CD14-positive monocyte (primary cell): ENCODE measurements around the gene CNTLN. TPM values are rescaled to one million over a fixed set of nuclear protein-coding genes. Genes with fewer than 3 reads are reported as not detected.

Experiments used
- DNase-seq, 3 donors: peaks; one replicate each; pipeline ENCODE4 v3.0.0-alpha.2; 2011 to 2022
- H2AFZ ChIP-seq: 2 replicates; pipeline ENCODE4 v1.6.0; 2012; ENCODE audit warnings: mild to moderate bottlenecking, low read depth, low read length, inconsistent platforms; ENCODE audit not compliant: insufficient read depth, poor library complexity, severe bottlenecking
- H3K27ac ChIP-seq, 2 donors: 1 replicate in 1 of 2; 2 replicates in 1 of 2; pipeline ENCODE4 v1.5.1; 2012 to 2013; ENCODE audit warnings: low read length in 2 of 2, control low read depth in 1 of 2, inconsistent platforms in 1 of 2, low read depth in 1 of 2, mild to moderate bottlenecking in 1 of 2
- H3K27me3 ChIP-seq, 2 donors: one replicate each; pipeline versions ENCODE4 v1.6.0 to v1.6.1; 2011 to 2013; ENCODE audit warnings: low read length in 2 of 2; ENCODE audit not compliant: control insufficient read depth in 2 of 2, insufficient read depth in 2 of 2
- H3K36me3 ChIP-seq, 2 donors: replicated peaks in 1 of 2; 1 replicate in 1 of 2; 2 replicates in 1 of 2; pipeline versions ENCODE4 v1.5.1 to v1.6.1; 2012 to 2013; ENCODE audit warnings: low read length in 2 of 2, control low read depth in 1 of 2, inconsistent platforms in 1 of 2, mild to moderate bottlenecking in 1 of 2; ENCODE audit not compliant: insufficient read depth in 2 of 2, control insufficient read depth in 1 of 2
- H3K4me1 ChIP-seq, 2 donors: 1 replicate in 1 of 2; 2 replicates in 1 of 2; pipeline versions ENCODE4 v1.5.1 to v1.6.1; 2012 to 2013; ENCODE audit warnings: low read length in 2 of 2, control low read depth in 1 of 2, inconsistent platforms in 1 of 2, mild to moderate bottlenecking in 1 of 2, moderate library complexity in 1 of 2; ENCODE audit not compliant: insufficient read depth in 2 of 2, control insufficient read depth in 1 of 2
- H3K4me2 ChIP-seq: replicated peaks from 2 replicates; pipeline ENCODE3; 2012; ENCODE audit warnings: low read length, moderate library complexity, mild to moderate bottlenecking; ENCODE audit not compliant: poor library complexity, severe bottlenecking; ENCODE audit errors: extremely low read depth
- H3K4me3 ChIP-seq, 3 experiments: fragments of 200-600 bp in 1 of 3; sonication (generic) in 1 of 3; replicated peaks in 1 of 3; 1 replicate in 2 of 3; 2 replicates in 1 of 3; pipeline ENCODE4 v1.5.1; 2011 to 2013; ENCODE audit warnings: low read length in 3 of 3, mild to moderate bottlenecking in 3 of 3, control low read depth in 2 of 3, low read depth in 2 of 3, inconsistent platforms in 1 of 3, moderate library complexity in 1 of 3
- H3K79me2 ChIP-seq: 2 replicates; pipeline ENCODE4 v1.6.0; 2012; ENCODE audit warnings: mild to moderate bottlenecking, control low read depth, inconsistent platforms, low read length, moderate library complexity; ENCODE audit not compliant: insufficient read depth
- H3K9ac ChIP-seq: 2 replicates; pipeline ENCODE4 v1.6.0; 2017; ENCODE audit warnings: low read length, mild to moderate bottlenecking; ENCODE audit not compliant: insufficient read depth, poor library complexity, severe bottlenecking
- H3K9me3 ChIP-seq, 2 donors: replicated peaks in 1 of 2; 1 replicate in 1 of 2; 2 replicates in 1 of 2; pipeline versions ENCODE4 v1.5.1 to v1.6.1; 2012 to 2013; ENCODE audit warnings: low read length in 2 of 2, control low read depth in 1 of 2; ENCODE audit not compliant: control insufficient read depth in 1 of 2, insufficient read depth in 1 of 2
- H4K20me1 ChIP-seq: 2 replicates; pipeline ENCODE4 v1.6.0; 2012; ENCODE audit warnings: mild to moderate bottlenecking, low read length, control low read depth, moderate library complexity; ENCODE audit not compliant: insufficient read depth
- H3K27ac Mint-ChIP-seq, 7 donors: one replicate each; pipeline ENCODE4 v1.8.0; 2020; ENCODE audit warnings: mild to moderate bottlenecking in 7 of 7, mixed read lengths in 7 of 7, moderate library complexity in 6 of 7, inconsistent platforms in 2 of 7
- H3K27me3 Mint-ChIP-seq, 3 donors: one replicate each; pipeline ENCODE4 v1.8.0; 2021 to 2022; ENCODE audit warnings: low read depth in 3 of 3, mild to moderate bottlenecking in 3 of 3, mixed read lengths in 3 of 3, moderate library complexity in 3 of 3, inconsistent platforms in 1 of 3
- H3K36me3 Mint-ChIP-seq, 2 donors: one replicate each; pipeline ENCODE4 v1.8.0; 2020; ENCODE audit warnings: mixed read lengths in 2 of 2, inconsistent platforms in 1 of 2, mild to moderate bottlenecking in 1 of 2
- H3K4me1 Mint-ChIP-seq: one replicate; pipeline ENCODE4 v1.8.0; 2020; ENCODE audit warnings: mild to moderate bottlenecking, mixed read lengths
- H3K4me3 Mint-ChIP-seq, 2 donors: one replicate each; pipeline ENCODE4 v1.8.0; 2020; ENCODE audit warnings: mild to moderate bottlenecking in 2 of 2, mixed read lengths in 2 of 2, moderate library complexity in 1 of 2
- H3K9me3 Mint-ChIP-seq, 7 donors: one replicate each; pipeline ENCODE4 v1.8.0; 2020 to 2022; ENCODE audit warnings: mixed read lengths in 7 of 7, mild to moderate bottlenecking in 6 of 7, moderate library complexity in 6 of 7, inconsistent platforms in 2 of 7
- WGBS: methylation state at CpG from one replicate; pipeline ENCODE4 v1.1.5; 2013; ENCODE audit warnings: missing lambda C conversion rate; ENCODE audit not compliant: insufficient coverage; 5-methylcytosine and 5-hydroxymethylcytosine counted together
- intact Hi-C, 2 donors: fragments of 100-400 bp; cut with micrococcal nuclease; formaldehyde crosslinking; loops; one replicate each; pipeline versions ENCODE4 v1.15.0 to v1.15.1; 2023
- polyA plus RNA-seq, 3 donors: library from polyadenylated mRNA; depleted of rRNA in 1 of 3; unstranded in 2 of 3; stranded (reverse) in 1 of 3; fragments of 300-500 nt in 2 of 3; fragments of >200 nt in 1 of 3; fragmentation: Illumina TruSeq in 2 of 3; gene quantifications; 1 replicate in 2 of 3; 2 replicates in 1 of 3; pipeline ENCODE4 v1.2.3, GENCODE V29; 2012 to 2021
- TF ChIP-seq, protein P1 (sequence below): fragments of 200-600 bp; IDR thresholded peaks from one replicate; pipeline ENCODE4 v1.8.0; 2022; ENCODE audit warnings: antibody characterized with exemption, mild to moderate bottlenecking

The CNTLN gene
- polyA plus RNA-seq, 3 donors, result 2.2 to 5.6 (median 4.0) TPM

DNA sequence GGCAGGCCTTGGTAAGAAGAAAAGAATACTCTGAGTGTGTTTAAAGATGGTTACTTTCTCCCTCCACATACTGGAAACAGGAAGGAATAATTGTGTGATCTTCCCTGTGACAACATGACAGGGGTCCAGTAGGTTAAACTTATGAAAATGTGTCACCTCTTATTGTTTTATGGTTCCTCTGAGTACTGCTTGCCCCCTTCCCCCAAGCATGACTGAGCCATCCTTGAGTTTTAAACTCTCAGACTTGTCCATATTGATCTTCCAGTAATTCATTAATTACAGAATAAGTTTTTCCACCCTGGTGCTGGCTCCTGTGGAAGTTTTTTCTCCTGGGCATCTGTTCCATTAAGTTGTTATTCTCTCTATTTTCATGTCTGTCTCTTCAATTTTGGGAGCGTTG is 95.8 kb downstream of the CNTLN start:
- H3K4me3 Mint-ChIP-seq, result no peak overlapping the region
- H3K9ac ChIP-seq, result no peak overlapping the region
- H3K27ac ChIP-seq, result no peak overlapping the region
- intact Hi-C loops, result no loop called here
- H3K4me1 Mint-ChIP-seq, result peaks cover 2% of the 10 kb centered on the region
- no peak overlapping the region for H3K4me2 ChIP-seq
- H3K79me2 ChIP-seq, result peaks cover 4% of the 10 kb centered on the region
- TF ChIP-seq, protein P1, sequence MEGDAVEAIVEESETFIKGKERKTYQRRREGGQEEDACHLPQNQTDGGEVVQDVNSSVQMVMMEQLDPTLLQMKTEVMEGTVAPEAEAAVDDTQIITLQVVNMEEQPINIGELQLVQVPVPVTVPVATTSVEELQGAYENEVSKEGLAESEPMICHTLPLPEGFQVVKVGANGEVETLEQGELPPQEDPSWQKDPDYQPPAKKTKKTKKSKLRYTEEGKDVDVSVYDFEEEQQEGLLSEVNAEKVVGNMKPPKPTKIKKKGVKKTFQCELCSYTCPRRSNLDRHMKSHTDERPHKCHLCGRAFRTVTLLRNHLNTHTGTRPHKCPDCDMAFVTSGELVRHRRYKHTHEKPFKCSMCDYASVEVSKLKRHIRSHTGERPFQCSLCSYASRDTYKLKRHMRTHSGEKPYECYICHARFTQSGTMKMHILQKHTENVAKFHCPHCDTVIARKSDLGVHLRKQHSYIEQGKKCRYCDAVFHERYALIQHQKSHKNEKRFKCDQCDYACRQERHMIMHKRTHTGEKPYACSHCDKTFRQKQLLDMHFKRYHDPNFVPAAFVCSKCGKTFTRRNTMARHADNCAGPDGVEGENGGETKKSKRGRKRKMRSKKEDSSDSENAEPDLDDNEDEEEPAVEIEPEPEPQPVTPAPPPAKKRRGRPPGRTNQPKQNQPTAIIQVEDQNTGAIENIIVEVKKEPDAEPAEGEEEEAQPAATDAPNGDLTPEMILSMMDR, result no peak
- no peaks in the 10 kb centered on the region for H3K27me3 Mint-ChIP-seq
- H4K20me1 ChIP-seq, result no peaks in the 10 kb centered on the region
- H2AFZ ChIP-seq, result no peak overlapping the region
- H3K9me3 Mint-ChIP-seq, result peaks cover 0 to 2% (median 0%) of the 10 kb centered on the region in 7 donors
- no peak overlapping the region for H3K4me3 ChIP-seq
- no peaks in the 10 kb centered on the region for H3K27me3 ChIP-seq
- H3K9me3 ChIP-seq, result no peaks in the 10 kb centered on the region
- DNase-seq, result no peak
- WGBS, result no CpG with 5 or more reads among the region's 1 CpG
- no peak overlapping the region for H3K27ac Mint-ChIP-seq
- H3K4me1 ChIP-seq, result no peaks in the 10 kb centered on the region
- peaks cover 3 to 4% of the 10 kb centered on the region in 2 donors for H3K36me3 ChIP-seq
- peaks cover 10 to 13% of the 10 kb centered on the region in 2 donors for H3K36me3 Mint-ChIP-seq

DNA sequence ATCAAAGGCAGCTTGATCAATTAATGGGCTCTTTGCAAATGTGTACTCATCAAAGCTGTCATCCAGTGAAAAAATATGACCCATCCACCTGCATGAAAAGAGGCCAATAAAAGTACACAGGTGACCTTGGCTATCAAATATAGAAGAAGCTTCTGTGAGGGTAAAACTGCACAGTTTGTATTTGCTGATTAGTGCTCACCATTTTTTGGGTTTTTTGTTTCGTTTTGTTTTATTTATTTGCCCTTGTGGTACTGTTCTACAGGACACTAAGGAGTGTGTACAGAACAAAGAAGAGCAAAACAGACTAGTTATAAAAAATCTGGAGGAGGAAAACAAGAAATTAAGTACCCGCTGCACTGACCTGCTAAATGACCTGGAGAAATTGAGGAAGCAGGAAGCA is 101.3 kb downstream of the CNTLN start:
- H3K27ac Mint-ChIP-seq, result no peak overlapping the region
- Histone ChIP-seq H3K79me2 (no peaks in the 10 kb centered on the region), H3K27me3 (no peaks in the 10 kb centered on the region), H2AFZ (no peak overlapping the region), H3K27ac (no peak overlapping the region), H3K4me1 (no peaks in the 10 kb centered on the region), H3K36me3 (peaks cover 0 to 5% of the 10 kb centered on the region in 2 donors), H3K4me3 (no peak overlapping the region), H3K9me3 (no peaks in the 10 kb centered on the region), H3K9ac (no peak overlapping the region), H4K20me1 (no peaks in the 10 kb centered on the region), H3K4me2 (no peak overlapping the region)
- H3K27me3 Mint-ChIP-seq, result no peaks in the 10 kb centered on the region
- 100% methylated on average over 1 of the region's 2 CpGs for WGBS
- peaks cover 16% of the 10 kb centered on the region in 2 donors for H3K36me3 Mint-ChIP-seq
- H3K4me1 Mint-ChIP-seq, result peaks cover 12% of the 10 kb centered on the region
- H3K9me3 Mint-ChIP-seq, result peaks cover 0 to 3% (median 0%) of the 10 kb centered on the region in 7 donors
- TF ChIP-seq, protein P1, result no peak
- no peak for DNase-seq
- intact Hi-C loops, result no loop called here
- no peak overlapping the region for H3K4me3 Mint-ChIP-seq
